Neural crest cell (in vitro differentiated cells): ENCODE results near the gene NAA15. TPM values are rescaled to one million over a fixed set of nuclear protein-coding genes. Genes with fewer than 3 reads are reported as not detected.

ENCODE experiments used
- DNase-seq: peaks from one replicate; pipeline ENCODE4 v3.0.0; 2021; ENCODE audit warnings: low read depth, mixed read lengths, low spot score
- H3K27ac Mint-ChIP-seq: one replicate; pipeline ENCODE4 v1.8.0; 2021; ENCODE audit warnings: mild to moderate bottlenecking, mixed read lengths; ENCODE audit not compliant: unreplicated experiment
- H3K27me3 Mint-ChIP-seq: 2 replicates; pipeline ENCODE4 v1.8.0; 2021; ENCODE audit warnings: low read depth, mild to moderate bottlenecking, mixed read lengths
- H3K36me3 Mint-ChIP-seq: 2 replicates; pipeline ENCODE4 v1.8.0; 2021; ENCODE audit warnings: low read depth, mild to moderate bottlenecking, mixed read lengths
- H3K4me1 Mint-ChIP-seq: 2 replicates; pipeline ENCODE4 v1.8.0; 2021; ENCODE audit warnings: mixed read lengths
- H3K4me3 Mint-ChIP-seq: one replicate; pipeline ENCODE4 v1.8.0; 2021; ENCODE audit warnings: mild to moderate bottlenecking, mixed read lengths
- H3K9me3 Mint-ChIP-seq: 2 replicates; pipeline ENCODE4 v1.8.0; 2021; ENCODE audit warnings: mixed read lengths
- total RNA-seq: library from RNA; stranded (reverse); gene quantifications from 2 replicates; pipeline ENCODE4 v1.2.1, GENCODE V29; 2021
- TF ChIP-seq, protein P1 (sequence below): fragments of 200-600 bp; sonication (generic); conservative IDR thresholded peaks from 2 replicates; pipeline ENCODE4 v1.5.0; 2021; ENCODE audit warnings: antibody characterized with exemption, mild to moderate bottlenecking

The NAA15 gene
- total RNA-seq, 1 donor from 2014 or later: 81.9 TPM

DNA sequence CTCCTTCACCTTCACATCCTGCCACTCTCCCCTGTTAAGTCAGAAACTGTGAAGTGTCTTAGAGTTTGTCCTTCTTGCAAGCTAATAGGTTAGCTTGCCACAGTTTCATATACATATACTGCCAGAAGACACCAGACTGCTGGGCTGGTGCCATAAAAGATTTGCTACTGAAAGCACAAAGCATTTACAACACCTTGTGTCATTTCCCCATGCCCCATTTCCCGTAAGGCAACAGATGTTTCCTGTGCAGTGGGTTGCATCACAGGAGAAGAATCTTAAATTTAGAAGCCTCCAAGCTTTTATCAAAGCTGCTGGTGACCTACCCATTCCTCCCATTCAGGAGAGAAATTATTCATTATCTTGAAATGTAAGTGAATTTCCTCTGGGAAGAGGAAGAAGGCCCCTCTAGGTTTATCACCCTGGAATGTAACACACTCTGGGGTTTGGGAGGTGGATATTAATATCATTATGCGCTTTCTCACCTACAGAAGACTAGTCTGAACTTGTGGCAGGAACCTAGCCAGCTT lies 118.1 kb downstream of the NAA15 start:
- H3K4me3 Mint-ChIP-seq: no peak overlapping the region
- H3K4me1 Mint-ChIP-seq: no peaks in the 10 kb centered on the region
- H3K9me3 Mint-ChIP-seq: peaks cover 24% of the 10 kb centered on the region
- no peaks in the 10 kb centered on the region for H3K27me3 Mint-ChIP-seq
- TF ChIP-seq, protein P1, sequence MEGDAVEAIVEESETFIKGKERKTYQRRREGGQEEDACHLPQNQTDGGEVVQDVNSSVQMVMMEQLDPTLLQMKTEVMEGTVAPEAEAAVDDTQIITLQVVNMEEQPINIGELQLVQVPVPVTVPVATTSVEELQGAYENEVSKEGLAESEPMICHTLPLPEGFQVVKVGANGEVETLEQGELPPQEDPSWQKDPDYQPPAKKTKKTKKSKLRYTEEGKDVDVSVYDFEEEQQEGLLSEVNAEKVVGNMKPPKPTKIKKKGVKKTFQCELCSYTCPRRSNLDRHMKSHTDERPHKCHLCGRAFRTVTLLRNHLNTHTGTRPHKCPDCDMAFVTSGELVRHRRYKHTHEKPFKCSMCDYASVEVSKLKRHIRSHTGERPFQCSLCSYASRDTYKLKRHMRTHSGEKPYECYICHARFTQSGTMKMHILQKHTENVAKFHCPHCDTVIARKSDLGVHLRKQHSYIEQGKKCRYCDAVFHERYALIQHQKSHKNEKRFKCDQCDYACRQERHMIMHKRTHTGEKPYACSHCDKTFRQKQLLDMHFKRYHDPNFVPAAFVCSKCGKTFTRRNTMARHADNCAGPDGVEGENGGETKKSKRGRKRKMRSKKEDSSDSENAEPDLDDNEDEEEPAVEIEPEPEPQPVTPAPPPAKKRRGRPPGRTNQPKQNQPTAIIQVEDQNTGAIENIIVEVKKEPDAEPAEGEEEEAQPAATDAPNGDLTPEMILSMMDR: no peak
- H3K27ac Mint-ChIP-seq: no peak overlapping the region
- peaks cover 53% of the 10 kb centered on the region for H3K36me3 Mint-ChIP-seq
- no peak for DNase-seq

DNA sequence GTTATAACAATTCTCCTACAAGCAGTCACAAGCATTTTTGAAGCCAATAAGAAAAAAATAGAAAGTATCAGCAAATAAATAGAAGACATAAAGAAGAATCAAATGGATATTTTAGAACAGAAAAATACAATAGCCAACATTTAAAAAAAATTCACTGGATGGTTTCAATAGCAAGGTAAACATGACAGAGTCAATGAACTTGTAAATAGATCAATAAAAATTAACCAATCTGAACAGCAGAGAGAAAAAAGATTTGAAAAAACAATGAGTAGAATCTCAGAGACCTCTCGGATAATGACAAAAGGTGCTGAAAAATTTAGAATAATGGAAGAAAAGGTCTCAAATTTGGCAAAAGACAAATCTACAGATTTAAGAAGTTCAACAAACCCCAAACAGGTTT lies 119.3 kb downstream of the NAA15 start:
- Mint-ChIP-seq H3K27ac (no peak overlapping the region), H3K36me3 (peaks cover 46% of the 10 kb centered on the region), H3K27me3 (no peaks in the 10 kb centered on the region), H3K4me3 (no peak overlapping the region), H3K9me3 (peaks cover 15% of the 10 kb centered on the region), H3K4me1 (no peaks in the 10 kb centered on the region)
- no peak for DNase-seq
- TF ChIP-seq, protein P1: no peak

DNA sequence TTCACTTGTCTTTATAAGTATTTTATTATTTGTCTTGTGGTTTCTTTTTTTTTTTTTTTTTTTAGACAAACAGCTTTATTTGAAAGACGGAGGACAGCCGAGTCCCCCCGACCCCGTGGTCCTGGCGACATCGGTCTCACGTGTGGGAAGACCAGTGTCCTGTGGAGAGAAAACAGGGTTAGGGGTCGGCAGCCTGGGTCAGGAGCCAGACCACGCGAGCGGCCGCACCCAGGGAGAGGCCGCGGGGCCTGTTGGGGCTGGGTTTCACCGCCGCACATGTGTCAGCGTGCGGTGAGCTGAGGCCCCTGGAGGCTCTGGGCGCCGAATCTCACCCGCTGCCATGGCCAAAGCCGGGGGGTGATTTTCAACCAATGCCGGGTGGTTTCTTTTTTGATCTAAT lies 134.8 kb downstream of the NAA15 start:
- Mint-ChIP-seq H3K4me1 (no peaks in the 10 kb centered on the region), H3K27ac (no peak overlapping the region), H3K9me3 (peaks cover 33% of the 10 kb centered on the region), H3K27me3 (no peaks in the 10 kb centered on the region), H3K4me3 (no peak overlapping the region), H3K36me3 (peaks cover 69% of the 10 kb centered on the region)
- TF ChIP-seq, protein P1: no peak
- DNase-seq: no peak

DNA sequence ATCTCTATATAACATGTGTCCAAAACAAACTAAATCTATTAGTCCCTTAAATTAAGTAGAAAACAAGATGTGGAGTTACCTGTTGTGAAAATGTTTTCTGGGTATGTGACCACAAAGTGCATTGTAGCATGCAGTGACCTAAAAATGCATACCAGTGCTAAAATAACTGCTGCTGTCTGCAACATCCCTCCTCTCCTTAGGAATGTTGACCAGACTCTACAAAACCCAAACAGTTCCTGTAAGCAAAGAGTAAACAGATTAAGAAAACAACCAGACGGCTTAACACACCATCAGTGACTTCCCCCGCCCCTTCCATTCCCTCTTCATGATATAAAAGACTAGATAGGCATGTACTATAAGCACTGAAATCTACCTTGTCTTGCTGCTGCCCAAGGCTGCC lies 136.8 kb downstream of the NAA15 start:
- H3K27ac Mint-ChIP-seq: no peak overlapping the region
- H3K9me3 Mint-ChIP-seq: peaks cover 32% of the 10 kb centered on the region
- peaks cover 59% of the 10 kb centered on the region for H3K36me3 Mint-ChIP-seq
- H3K4me1 Mint-ChIP-seq: no peaks in the 10 kb centered on the region
- no peak overlapping the region for H3K4me3 Mint-ChIP-seq
- DNase-seq: no peak
- H3K27me3 Mint-ChIP-seq: no peaks in the 10 kb centered on the region
- TF ChIP-seq, protein P1: no peak

DNA sequence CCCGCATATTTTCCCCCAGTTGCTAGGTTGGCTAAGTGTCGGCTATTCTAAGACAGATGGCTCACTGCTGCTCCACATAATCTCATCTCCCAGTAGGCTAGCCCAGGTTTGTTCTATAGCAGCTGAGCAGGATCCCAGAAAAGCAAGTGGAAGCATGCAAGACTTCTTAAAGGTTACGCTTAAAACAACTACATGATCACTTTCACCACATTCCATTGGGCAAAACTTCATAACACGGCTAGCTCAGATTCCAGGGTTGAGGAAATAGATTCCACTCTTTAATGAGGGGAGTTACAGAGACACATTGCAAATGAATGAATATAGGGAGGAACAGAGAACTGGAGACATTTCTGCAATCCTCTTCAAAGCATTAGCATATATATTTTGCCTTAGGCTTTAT lies 139.7 kb downstream of the NAA15 start:
- peaks cover 26% of the 10 kb centered on the region for H3K9me3 Mint-ChIP-seq
- H3K36me3 Mint-ChIP-seq: peaks cover 47% of the 10 kb centered on the region
- no peak for DNase-seq
- no peaks in the 10 kb centered on the region for H3K4me1 Mint-ChIP-seq
- TF ChIP-seq, protein P1: no peak
- no peak overlapping the region for H3K27ac Mint-ChIP-seq
- no peaks in the 10 kb centered on the region for H3K27me3 Mint-ChIP-seq
- no peak overlapping the region for H3K4me3 Mint-ChIP-seq
